ENCODE data around the gene MRPL4.
"Not testable (repeated sequence)": the region's sequence is repeated elsewhere in the genome, so short reads cannot be mapped to it uniquely, and the experiment has no call there.

The MRPL4 gene

DNA sequence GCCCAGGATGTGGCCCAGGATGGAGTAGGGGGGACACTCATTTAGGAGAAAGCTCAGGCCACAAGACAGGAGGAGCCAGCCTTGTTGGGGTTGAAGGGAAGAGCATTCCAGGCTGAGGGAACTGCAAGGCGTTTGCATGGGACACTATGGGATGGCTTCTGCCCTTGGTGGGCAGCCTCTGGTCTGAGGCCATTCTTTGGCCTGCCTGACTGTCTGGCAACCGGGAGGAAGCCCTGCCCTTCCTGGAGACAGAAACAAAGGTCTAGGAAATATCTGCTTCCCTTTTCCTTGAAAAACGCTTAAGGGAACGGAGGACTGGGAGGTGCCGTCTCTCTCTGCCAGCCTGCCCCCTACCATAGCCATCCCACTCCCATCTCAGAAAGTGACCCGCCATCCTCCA is 16.1 kb downstream of the MRPL4 start:
- DNase-seq, result no peak

DNA sequence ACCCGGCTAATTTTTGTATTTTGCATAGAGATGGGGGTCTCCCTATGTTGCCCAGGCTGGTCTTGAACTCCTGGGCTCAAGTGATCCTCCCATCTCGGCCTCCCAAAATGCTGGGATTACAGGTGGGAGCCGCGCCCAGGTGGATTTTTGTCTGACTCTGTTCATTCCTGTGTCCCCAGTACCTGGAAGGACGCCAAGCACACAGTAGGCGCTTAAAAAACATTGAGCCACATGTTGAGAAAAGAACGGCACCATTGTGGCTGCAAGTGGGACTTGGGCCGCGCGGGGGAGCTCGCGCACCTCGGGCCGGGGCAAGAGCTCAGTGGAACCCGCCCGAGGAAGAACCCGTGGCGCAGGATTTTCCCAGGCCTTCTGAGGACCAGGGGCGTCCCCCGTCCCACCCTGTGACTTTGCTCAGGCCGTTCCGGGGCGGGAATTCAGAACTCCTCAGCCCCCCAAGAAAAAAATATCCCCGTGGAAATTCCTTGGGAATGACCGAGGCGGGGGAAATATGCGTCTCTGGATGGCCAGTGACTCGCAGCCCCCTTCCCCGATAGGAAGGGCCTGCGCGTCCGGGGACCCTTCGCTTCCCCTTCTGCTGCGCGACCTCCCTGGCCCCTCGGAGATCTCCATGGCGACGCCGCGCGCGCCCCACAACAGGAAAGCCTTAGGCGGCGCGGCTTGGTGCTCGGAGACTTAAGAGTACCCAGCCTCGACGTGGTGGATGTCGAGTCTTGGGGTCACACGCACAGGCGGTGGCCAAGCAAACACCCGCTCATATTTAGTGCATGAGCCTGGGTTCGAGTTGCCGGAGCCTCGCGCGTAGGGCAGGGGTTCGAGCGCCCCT is 17.5 kb downstream of the MRPL4 start:
- peak; percentile 89 for DNase-seq

DNA sequence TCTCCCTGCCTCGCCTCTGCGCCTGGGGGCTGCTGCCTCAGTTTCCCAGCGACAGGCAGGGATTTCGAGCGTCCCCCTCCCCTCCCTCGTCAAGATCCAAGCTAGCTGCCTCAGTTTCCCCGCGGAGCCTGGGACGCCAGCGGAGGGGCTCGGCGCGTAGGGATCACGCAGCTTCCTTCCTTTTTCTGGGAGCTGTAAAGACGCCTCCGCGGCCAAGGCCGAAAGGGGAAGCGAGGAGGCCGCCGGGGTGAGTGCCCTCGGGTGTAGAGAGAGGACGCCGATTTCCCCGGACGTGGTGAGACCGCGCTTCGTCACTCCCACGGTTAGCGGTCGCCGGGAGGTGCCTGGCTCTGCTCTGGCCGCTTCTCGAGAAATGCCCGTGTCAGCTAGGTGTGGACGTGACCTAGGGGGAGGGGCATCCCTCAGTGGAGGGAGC is 18.2 kb downstream of the MRPL4 start:
- peak; percentile 48 for DNase-seq

DNA sequence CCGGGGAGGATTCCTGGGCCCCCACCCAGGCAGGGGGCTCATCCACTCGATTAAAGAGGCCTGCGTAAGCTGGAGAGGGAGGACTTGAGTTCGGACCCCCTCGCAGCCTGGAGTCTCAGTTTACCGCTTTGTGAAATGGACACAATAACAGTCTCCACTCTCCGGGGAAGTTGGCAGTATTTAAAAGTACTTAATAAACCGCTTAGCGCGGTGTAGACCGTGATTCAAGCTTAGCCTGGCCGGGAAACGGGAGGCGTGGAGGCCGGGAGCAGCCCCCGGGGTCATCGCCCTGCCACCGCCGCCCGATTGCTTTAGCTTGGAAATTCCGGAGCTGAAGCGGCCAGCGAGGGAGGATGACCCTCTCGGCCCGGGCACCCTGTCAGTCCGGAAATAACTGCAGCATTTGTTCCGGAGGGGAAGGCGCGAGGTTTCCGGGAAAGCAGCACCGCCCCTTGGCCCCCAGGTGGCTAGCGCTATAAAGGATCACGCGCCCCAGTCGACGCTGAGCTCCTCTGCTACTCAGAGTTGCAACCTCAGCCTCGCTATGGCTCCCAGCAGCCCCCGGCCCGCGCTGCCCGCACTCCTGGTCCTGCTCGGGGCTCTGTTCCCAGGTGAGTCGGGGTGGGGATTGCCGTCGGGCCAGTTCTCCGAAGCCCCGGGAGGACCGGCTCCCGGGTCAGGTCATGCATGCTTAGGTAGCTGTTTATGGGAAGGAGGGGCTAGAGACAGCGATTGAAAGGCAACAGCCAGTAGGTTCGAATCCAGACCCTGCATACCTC is 18.8 kb downstream of the MRPL4 start, which contains the start of gene ICAM1:
Gene ICAM1 (plus strand): TSS at position 505 of the 779 bp plus-strand sequence. CDS start 40 bp downstream, at position 545.
- DNase-seq, result peak; percentile 64

DNA sequence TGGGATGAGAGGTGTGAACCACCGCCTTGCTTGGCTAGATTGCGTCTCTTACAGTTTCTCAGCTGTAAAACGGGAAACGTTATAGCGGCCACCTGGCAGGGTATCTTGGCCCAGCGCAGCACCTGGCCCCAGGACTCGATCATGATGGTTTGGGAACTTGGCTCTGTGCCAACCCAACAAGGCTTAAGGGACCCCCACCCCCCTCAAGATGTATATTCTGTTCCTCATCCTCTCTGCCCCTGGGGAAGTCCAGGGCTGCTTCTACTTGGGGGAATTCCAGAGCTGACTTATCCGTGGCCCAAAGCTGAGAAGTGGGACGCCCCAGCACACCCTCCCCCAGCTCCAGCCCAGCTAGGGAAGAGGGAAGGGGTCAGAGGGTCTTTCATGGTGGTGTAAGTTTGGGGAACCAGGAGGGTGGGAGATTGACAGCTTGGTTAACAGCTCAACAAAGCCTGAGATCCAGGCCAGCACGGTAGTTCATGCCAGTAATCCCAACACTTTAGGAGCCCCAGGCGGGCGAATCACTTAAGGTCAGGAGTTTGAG is 19.6 kb downstream of the MRPL4 start:
- DNase-seq, result no peak

DNA sequence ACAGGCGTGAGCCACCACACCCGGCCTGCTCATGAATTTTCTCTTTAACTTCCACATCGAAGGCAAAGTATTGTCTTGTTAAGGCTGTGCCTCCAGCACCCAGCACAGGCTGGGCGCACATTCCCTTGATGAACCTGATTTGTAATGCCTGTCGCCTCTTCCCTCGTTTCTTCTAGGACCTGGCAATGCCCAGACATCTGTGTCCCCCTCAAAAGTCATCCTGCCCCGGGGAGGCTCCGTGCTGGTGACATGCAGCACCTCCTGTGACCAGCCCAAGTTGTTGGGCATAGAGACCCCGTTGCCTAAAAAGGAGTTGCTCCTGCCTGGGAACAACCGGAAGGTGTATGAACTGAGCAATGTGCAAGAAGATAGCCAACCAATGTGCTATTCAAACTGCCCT is 22.6 kb downstream of the MRPL4 start:
- DNase-seq, result no peak

DNA sequence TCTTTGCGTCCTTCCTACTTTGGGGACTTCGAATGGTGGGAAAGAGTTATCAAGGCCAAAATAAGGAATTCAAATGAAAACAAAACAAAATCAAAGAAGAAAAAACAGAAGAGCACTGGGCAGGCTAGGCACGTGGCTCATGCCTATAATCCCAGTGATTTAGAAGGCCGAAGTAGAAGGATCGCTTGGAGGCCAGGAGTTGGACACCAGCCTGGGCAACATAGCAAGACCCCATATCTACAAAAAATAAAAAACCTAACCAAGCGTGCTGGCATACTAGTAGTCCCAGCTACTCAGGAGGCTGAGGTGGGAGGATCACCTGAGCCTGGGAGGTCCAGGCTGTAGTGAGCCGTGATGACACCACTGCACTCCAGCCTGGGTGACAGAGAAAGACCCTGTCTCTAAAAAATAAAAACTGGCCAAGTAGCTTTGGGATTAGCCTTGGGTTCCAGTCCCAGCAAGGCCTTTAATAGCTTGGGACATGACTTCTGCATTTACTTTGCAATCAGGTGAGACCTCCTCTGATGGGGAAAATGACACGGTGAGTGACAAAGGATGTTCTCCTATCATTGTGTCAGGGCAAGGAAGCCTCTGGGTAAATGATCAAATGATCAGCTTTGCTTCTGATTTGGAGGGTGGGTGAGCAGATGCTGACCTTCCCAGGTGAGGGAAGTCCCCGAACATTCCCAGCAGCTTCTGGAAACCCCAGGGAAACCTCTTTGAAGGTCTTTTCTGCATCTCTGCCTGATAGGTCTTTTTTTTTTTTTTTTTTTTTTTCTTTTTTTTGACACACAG is 26.0 kb downstream of the MRPL4 start:
- DNase-seq, result no peak

DNA sequence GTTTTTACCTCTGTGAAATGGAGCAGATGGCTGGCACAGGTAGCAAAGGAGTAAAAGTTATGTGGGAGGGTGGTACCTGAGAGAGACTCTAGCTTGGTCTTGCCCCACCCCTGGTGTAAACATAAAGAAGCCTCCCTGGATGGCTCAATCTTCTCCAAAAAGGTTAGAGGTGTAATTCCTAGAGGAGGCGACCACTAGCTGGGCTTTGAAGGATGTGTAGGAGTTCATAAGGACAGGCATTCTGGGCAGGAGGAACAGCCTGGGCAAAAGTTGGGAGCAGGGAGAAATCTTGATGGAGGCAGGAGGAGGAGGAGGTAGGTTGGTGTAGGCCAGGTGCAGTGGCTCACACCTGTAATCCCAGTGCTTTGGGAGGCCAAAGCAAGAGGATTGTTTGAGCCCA is 26.9 kb downstream of the MRPL4 start:
- DNase-seq, result no peak

DNA sequence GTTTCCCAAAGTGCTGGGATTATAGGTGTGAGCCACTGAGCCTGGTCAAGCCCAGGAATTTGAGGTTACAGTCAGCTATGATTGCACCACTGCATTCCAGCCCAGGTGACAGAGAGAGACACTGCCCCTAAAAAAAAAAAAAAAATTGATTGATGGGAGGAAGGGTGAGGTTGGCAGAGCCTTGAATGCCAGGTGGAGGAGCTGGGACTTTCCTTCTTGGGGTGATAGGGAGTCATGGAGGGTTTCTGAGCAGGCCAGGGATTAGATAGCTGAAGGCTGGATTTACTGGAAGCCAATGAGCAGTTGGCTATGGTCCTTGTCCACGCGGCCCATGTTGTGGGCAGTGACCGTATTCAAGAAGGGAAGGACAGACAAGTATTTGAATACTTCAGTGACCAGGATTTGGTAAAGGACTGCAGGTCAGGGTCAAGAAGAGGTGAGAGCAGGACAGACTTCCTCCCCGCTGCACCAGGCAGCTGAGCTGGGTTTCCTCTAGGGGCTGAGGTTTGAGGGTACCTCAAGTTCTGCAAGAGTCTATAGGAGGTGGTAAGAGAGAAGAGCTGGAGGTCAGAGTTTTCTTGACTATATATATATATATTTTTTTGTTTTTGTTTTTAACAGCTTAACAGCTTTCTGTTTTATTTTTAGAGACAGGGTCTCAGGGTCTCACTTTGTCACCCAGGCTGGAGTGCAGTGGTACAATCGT is 27.9 kb downstream of the MRPL4 start:
- no peak for DNase-seq

DNA sequence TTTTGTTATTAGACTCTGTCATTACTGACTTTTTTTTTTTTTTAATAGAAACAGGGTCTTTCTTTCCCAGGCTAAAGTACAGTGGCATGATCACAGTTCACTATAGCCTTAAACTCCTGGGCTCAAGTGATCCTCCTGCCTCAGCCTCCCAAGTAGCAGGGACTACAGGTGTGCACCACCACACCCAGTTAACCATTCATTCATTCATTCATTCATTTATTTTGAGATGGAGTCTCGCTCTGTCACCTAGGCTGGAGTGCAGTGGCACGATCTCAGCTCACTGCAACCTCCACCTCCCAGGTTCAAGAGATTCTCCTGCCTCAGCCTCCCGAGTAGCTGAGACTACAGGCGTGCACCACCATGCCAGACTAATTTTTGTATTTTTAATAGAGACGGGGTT is 30.0 kb downstream of the MRPL4 start:
- not testable (repeated sequence) for DNase-seq

DNA sequence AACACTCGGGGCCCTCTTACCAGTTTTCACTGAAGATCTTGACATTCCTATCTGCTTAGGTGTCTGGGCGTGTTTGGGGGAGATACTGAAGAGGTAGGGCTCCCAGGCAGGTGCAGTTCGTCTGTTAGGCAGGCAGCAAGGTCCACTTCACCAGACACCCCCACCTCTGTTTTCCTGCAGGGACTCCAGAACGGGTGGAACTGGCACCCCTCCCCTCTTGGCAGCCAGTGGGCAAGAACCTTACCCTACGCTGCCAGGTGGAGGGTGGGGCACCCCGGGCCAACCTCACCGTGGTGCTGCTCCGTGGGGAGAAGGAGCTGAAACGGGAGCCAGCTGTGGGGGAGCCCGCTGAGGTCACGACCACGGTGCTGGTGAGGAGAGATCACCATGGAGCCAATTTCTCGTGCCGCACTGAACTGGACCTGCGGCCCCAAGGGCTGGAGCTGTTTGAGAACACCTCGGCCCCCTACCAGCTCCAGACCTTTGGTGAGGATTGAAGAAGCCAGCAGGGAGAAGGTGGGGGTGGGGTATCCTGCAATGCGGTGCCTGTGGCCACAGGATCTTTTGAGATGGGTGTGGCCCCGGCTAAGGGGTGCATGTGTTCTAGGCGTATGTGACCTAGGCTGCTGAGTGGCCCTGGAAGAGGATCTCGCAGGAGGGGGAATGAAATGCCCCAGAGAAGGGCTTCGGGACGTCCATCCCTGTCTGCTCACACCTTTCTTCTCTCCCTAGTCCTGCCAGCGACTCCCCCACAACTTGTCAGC is 31.5 kb downstream of the MRPL4 start:
- no peak for DNase-seq

DNA sequence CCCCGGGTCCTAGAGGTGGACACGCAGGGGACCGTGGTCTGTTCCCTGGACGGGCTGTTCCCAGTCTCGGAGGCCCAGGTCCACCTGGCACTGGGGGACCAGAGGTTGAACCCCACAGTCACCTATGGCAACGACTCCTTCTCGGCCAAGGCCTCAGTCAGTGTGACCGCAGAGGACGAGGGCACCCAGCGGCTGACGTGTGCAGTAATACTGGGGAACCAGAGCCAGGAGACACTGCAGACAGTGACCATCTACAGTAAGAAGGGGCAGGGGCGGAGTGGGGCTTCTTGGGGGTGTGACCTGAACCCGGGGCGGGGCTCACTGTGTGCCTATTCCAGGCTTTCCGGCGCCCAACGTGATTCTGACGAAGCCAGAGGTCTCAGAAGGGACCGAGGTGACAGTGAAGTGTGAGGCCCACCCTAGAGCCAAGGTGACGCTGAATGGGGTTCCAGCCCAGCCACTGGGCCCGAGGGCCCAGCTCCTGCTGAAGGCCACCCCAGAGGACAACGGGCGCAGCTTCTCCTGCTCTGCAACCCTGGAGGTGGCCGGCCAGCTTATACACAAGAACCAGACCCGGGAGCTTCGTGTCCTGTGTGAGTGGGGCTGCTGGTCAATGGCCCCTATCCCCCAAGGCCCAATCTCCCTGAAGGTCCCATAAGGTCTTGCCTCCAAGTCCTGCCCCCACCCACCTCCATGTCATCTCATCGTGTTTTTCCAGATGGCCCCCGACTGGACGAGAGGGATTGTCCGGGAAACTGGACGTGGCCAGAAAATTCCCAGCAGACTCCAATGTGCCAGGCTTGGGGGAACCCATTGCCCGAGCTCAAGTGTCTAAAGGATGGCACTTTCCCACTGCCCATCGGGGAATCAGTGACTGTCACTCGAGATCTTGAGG is 32.3 kb downstream of the MRPL4 start:
- no peak for DNase-seq

DNA sequence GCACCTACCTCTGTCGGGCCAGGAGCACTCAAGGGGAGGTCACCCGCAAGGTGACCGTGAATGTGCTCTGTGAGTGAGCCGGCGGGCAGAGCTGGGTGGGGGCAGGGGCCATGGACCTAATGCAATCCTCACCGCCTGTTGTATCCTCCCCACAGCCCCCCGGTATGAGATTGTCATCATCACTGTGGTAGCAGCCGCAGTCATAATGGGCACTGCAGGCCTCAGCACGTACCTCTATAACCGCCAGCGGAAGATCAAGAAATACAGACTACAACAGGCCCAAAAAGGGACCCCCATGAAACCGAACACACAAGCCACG is 32.9 kb downstream of the MRPL4 start:
- DNase-seq, result no peak

DNA sequence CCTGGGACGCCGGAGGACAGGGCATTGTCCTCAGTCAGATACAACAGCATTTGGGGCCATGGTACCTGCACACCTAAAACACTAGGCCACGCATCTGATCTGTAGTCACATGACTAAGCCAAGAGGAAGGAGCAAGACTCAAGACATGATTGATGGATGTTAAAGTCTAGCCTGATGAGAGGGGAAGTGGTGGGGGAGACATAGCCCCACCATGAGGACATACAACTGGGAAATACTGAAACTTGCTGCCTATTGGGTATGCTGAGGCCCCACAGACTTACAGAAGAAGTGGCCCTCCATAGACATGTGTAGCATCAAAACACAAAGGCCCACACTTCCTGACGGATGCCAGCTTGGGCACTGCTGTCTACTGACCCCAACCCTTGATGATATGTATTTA is 33.4 kb downstream of the MRPL4 start:
- DNase-seq, result no peak

DNA sequence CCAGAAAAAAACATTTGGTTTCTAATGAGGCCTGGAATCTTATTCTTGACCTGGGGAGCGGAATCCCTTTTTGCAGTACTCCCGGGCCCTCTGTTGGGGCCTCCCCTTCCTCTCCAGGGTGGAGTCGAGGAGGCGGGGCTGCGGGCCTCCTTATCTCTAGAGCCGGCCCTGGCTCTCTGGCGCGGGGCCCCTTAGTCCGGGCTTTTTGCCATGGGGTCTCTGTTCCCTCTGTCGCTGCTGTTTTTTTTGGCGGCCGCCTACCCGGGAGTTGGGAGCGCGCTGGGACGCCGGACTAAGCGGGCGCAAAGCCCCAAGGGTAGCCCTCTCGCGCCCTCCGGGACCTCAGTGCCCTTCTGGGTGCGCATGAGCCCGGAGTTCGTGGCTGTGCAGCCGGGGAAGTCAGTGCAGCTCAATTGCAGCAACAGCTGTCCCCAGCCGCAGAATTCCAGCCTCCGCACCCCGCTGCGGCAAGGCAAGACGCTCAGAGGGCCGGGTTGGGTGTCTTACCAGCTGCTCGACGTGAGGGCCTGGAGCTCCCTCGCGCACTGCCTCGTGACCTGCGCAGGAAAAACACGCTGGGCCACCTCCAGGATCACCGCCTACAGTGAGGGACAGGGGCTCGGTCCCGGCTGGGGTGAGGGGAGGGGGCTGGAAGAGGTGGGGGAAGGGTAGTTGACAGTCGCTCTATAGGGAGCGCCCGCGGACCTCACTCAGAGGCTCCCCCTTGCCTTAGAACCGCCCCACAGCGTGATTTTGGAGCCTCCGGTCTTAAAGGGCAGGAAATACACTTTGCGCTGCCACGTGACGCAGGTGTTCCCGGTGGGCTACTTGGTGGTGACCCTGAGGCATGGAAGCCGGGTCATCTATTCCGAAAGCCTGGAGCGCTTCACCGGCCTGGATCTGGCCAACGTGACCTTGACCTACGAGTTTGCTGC is 35.1 kb downstream of the MRPL4 start, which contains the start of gene ICAM4:
Gene ICAM4 (plus strand): TSS at position 153 of the 935 bp plus-strand sequence. CDS start 58 bp downstream, at position 211.
- no peak for DNase-seq

DNA sequence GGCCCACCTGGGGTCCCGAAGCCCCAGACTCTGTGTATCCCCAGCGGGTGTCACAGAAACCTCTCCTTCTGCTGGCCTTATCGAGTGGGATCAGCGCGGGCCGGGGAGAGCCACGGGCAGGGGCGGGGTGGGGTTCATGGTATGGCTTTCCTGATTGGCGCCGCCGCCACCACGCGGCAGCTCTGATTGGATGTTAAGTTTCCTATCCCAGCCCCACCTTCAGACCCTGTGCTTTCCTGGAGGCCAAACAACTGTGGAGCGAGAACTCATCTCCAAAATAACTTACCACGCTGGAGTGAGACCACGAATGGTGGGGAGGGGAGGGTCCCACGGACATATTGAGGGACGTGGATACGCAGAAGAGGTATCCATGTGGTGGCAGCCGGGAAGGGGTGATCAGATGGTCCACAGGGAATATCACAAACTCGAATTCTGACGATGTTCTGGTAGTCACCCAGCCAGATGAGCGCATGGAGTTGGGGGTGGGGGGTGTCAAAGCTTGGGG is 36.7 kb downstream of the MRPL4 start:
- no peak for DNase-seq

DNA sequence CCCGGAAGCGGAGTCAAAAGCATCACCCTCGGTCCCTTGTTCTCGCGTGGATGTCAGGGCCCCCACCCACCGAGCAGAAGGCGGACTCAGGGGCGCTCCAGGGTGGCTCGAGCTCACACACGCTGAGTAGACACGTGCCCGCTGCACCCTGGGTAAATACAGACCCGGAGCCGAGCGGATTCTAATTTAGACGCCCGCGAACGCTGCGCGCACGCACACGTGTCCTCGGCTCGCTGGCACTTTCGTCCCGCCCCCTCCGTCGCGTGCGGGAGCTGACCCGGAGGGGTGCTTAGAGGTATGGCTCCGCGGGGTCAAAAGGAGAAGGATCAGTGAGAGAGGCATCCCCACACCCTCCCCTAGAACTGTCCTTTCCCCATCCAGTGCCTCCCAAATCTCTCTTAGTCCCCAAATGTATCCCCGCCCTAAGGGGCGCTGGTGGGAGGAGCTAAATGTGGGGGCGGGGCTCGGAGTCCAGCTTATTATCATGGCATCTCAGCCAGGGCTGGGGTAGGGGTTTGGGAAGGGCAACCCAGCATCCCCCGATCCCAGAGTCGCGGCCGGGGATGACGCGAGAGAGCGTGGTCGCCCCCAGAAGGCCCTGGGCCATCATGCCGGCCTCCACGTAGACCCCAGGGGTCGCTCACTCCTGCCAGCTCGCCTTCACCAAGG is 37.3 kb downstream of the MRPL4 start:
- DNase-seq, result peak; percentile 49

DNA sequence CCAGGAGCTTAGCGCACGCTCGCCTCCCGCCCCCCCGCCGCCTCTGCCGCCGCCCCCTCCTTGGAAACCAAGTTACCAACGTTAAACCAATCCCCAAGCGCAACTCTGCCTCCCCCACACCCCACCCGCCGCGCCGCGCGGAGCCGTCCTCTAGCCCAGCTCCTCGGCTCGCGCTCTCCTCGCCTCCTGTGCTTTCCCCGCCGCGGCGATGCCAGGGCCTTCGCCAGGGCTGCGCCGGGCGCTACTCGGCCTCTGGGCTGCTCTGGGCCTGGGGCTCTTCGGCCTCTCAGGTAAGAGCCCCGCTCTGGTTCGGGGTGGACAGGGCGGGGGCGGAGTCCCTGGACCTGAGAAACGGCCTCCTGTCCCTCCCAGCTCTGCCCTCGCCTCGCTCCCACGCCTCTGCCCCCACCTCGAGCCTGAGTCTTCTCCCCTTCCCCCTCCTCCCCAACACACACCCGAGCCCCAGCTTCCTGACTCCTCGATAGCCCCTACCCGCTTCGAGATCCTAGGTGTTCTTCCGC is 37.9 kb downstream of the MRPL4 start, which contains the start of gene ICAM5:
Gene ICAM5 (plus strand): TSS at position 117 of the 521 bp plus-strand sequence. CDS start 92 bp downstream, at position 209.
- peak; percentile 65 for DNase-seq
